Choroid plexus epithelial cell (primary cell): ENCODE measurements around the gene FADD.
"Not testable (repeated sequence)": the region's sequence is repeated elsewhere in the genome, so short reads cannot be mapped to it uniquely, and the experiment has no call there.

Experiments
- DNase-seq: peaks from one replicate; pipeline ENCODE4 v3.0.0-alpha.2; 2010; ENCODE audit warnings: low read depth
- H3K4me3 ChIP-seq: 2 replicates; pipeline ENCODE4 v1.5.1; 2011; ENCODE audit warnings: low read depth, mild to moderate bottlenecking, control low read depth, low read length, moderate library complexity
- CTCF ChIP-seq: conservative IDR thresholded peaks from 2 replicates; pipeline ENCODE4 v1.5.1; 2011; ENCODE audit warnings: low read depth, mild to moderate bottlenecking, control low read depth, inconsistent platforms, low read length, moderate library complexity

FADD gene

GRCh38 chr11:70194792-70195791 is 8.0 kb upstream of the FADD start:
- no peak for DNase-seq
- no peak overlapping the region for H3K4me3 ChIP-seq
- no peak for TF ChIP-seq CTCF

- H3K4me3 ChIP-seq = no peak overlapping the region
- no peak for DNase-seq
- TF ChIP-seq CTCF = no peak
These were observed 2.8 kb upstream of the FADD start for GRCh38 chr11:70200212-70200844.

- not testable (repeated sequence) for DNase-seq
These were observed 2.0 kb upstream of the FADD start for GRCh38 chr11:70201047-70201446.

GRCh38 chr11:70201882-70202861 is 924 bp upstream of the FADD start:
- peak; percentile 61 for DNase-seq
- H3K4me3 ChIP-seq = peak overlapping the region; percentile 95
- TF ChIP-seq CTCF = no peak

More at GRCh38 chr11:70201047-70201446, 2.0 kb upstream of the FADD start:
- not testable (repeated sequence) for H3K4me3 ChIP-seq

GRCh38 chr11:70203751-70204465 is 812 bp downstream of the FADD start:
- TF ChIP-seq CTCF = no peak
- peak overlapping the region; percentile 95 for H3K4me3 ChIP-seq
- DNase-seq = peak; percentile 92

GRCh38 chr11:70204466-70204799 is 1.3 kb downstream of the FADD start:
- no peak for DNase-seq
- H3K4me3 ChIP-seq = peak overlapping the region; percentile 95
- TF ChIP-seq CTCF = no peak
